T-helper 2 cell treated with Interferon-gamma antibody and Interleukin-4, amounts not matched to agents 100 ng/mL and 5 ng/mL, for 36 hours (primary cell): ENCODE measurements around the gene MPZL3. TPM values are rescaled to one million over a fixed set of nuclear protein-coding genes. Genes with fewer than 3 reads are reported as not detected.
"Not testable (repeated sequence)": the region's sequence is repeated elsewhere in the genome, so short reads cannot be mapped to it uniquely, and the experiment has no call there.

Source experiments
- intact Hi-C: fragments of 100-400 bp; cut with micrococcal nuclease; formaldehyde crosslinking; loops from one replicate; pipeline ENCODE4 v1.15.1; 2023
- total RNA-seq: library from RNA; stranded (reverse); gene quantifications from 2 replicates; pipeline ENCODE4 v1.2.3, GENCODE V29; 2022

Gene MPZL3
- total RNA-seq, 1 donor from 2014 or later, result 19.4 TPM

GRCh38 chr11:118193910-118194566, 58.1 kb downstream of the MPZL3 start:
- intact Hi-C loops, result no loop called here

DNA sequence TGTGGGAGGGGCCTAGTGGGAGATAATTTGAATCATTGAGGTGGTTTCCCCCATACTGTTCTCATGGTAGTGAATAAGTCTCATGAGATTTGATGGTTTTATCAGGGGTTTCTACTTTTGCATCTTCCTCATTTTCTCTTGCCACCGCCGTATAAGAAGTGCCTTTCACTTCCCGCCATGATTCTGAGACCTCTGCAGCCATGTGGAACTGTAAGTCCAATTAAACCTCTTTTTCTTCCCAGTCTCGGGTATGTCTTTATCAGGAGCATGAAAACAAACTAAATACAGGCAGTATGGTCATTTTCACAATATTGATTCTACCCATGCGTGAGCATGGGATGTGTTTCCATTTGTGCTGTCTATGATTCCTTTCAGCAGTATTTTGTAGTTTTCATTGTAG, 59.3 kb downstream of the MPZL3 start:
- intact Hi-C loops, result not testable (repeated sequence)

GRCh38 chr11:118190942-118191506, 61.1 kb downstream of the MPZL3 start:
- intact Hi-C loops, result not testable (repeated sequence)

DNA sequence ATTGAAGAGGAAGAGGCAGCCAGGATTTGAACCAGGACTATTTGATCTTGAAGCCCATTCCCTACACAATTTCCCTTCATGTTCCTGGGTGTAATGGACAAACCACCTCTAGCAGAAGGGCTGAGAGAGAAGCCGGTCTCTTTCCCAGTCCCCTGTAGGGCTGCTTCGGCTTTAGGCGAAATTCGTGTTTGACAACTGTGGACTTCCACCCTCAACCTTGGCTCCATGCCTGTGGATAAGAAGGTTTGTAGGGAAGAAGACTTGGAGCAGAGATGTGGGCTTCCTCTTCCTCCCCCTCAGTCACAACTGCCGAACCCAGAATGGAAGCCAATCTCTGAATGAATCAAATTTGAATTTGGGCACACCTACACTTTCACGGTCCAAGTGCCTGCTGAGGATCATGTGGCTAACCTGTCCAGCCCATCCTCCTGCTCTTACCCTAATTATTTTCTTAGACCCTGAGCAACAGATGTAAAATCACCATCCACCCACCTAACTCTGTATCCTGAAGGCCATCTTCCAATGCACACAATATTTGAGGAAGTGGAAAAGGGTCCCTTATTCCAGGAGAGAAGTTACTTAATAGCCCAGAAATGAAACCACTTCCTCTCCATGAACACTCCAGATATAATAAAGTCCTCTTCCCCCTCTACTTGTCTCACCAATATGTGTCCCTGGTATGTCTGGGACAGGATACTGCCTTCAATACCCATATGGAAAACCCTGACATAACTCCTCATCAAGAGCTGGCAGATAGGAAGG, 65.6 kb downstream of the MPZL3 start:
- intact Hi-C loops, result no loop called here

- intact Hi-C loops, result no loop called here
Observed at GRCh38 chr11:118184784-118185579, 67.2 kb downstream of the MPZL3 start.

DNA sequence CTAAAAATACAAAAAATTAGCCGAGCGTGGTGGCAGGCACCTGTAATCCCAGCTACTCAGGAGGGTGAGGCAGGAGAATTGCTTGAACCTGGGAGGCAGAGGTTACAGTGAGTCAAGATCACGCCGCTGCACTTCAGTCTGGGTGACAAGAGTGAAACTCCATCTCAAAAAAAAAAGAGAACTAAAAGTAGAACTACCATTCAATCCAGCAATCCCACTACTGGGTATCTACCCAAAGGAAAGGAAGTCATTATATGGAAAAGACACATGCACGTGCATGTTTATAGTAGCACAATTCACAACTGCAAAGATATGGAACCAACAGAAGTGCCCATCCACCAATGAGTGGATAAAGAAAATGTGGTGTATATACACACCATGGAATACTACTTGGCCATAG, 68.5 kb downstream of the MPZL3 start:
- intact Hi-C loops, result not testable (repeated sequence)

DNA sequence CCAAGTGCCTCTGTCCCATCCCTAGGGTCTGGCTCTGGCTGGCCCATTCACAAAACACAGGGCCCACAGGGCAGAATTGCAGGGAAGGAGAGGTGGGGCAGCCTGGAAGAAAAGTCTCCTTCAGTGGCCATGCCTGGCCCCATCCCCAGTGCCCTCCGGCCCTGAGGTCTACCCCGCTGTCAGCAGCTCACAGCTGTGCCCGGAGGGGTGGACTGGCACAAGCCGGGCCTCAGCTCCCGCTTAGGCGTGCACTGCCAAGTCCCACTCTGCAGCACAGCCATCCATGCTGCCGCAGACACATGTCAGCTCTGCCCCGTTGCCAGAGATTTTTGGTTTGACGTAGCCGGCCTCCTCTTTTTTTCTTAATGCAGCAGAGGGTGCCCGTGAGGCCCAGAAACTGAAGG, 71.9 kb downstream of the MPZL3 start:
- intact Hi-C loops, result no loop called here

DNA sequence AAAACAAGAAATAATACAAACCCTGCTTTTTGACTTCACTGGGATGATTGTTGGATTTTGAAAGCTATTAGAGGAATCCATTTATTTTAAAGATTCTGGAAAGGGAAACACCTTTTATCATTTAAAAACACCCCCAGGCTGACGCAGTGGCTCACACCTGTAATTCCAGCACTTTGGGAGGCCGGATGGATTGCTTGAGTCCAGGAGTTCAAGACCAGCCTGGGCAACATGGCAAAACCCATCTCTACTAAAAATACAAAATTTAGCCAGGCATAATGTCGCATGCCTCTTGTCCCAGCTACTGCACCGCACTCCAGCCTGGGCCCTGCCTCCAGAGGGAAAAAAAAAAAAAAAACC, 75.4 kb downstream of the MPZL3 start:
- intact Hi-C loops, result loop anchor here (10.0 kb wide), 1 partner anchor 372 kb away; no protein-coding TSS in a partner anchor

Other genes starting within 250 kb of the MPZL3 start
- gene TMPRSS4, start 175.3 kb downstream of the MPZL3 start, total RNA-seq, result not detected in 2 replicates
- 3.9 TPM in 2 replicates for gene SMIM35, start 165.4 kb downstream of the MPZL3 start, total RNA-seq
- 0.11 TPM in 1 of 2 replicates, not detected in the other for gene SCN4B, start 99.5 kb downstream of the MPZL3 start, total RNA-seq
- gene SCN2B, start 75.7 kb downstream of the MPZL3 start, total RNA-seq, result not detected in 2 replicates
- 73.7 and 78.9 TPM in 2 replicates for gene JAML, start 27.4 kb downstream of the MPZL3 start, total RNA-seq
- 3.8 and 5.2 TPM in 2 replicates for gene MPZL2, start 11.9 kb upstream of the MPZL3 start, total RNA-seq
- gene CD3E, start 52.4 kb upstream of the MPZL3 start, total RNA-seq, result 576 and 590 TPM in 2 replicates
- 474 and 495 TPM in 2 replicates for gene CD3D, start 90.3 kb upstream of the MPZL3 start, total RNA-seq
- gene CD3G, start 92.0 kb upstream of the MPZL3 start, total RNA-seq, result 221 and 225 TPM in 2 replicates
- 44.1 and 44.9 TPM in 2 replicates for gene UBE4A, start 107.2 kb upstream of the MPZL3 start, total RNA-seq
- gene ATP5MG, start 149.2 kb upstream of the MPZL3 start, total RNA-seq, result 284 and 288 TPM in 2 replicates
- gene KMT2A, start 184.1 kb upstream of the MPZL3 start, total RNA-seq, result 94.1 and 94.9 TPM in 2 replicates